ENCODE data around the gene TRPV5.
A peak's percentile ranks its signal among the peaks of the same experiment; 100 is the strongest.

Gene TRPV5

GRCh38 chr7:142874837-142875236, 58.7 kb downstream of the TRPV5 start:
- no peak for DNase-seq (ENCODE audit: low read depth)
- TF ChIP-seq POLR2A (IDR thresholded peaks at IDR 0.05; ENCODE audit: extremely low read depth, insufficient read length), result no peak
- TF ChIP-seq, protein P1, sequence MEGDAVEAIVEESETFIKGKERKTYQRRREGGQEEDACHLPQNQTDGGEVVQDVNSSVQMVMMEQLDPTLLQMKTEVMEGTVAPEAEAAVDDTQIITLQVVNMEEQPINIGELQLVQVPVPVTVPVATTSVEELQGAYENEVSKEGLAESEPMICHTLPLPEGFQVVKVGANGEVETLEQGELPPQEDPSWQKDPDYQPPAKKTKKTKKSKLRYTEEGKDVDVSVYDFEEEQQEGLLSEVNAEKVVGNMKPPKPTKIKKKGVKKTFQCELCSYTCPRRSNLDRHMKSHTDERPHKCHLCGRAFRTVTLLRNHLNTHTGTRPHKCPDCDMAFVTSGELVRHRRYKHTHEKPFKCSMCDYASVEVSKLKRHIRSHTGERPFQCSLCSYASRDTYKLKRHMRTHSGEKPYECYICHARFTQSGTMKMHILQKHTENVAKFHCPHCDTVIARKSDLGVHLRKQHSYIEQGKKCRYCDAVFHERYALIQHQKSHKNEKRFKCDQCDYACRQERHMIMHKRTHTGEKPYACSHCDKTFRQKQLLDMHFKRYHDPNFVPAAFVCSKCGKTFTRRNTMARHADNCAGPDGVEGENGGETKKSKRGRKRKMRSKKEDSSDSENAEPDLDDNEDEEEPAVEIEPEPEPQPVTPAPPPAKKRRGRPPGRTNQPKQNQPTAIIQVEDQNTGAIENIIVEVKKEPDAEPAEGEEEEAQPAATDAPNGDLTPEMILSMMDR (IDR thresholded peaks at IDR 0.05; ENCODE audit: low read depth, low read length), result no peak
- TF ChIP-seq MYC (IDR thresholded peaks at IDR 0.05; ENCODE audit: low read depth, low read length), result no peak
- TF ChIP-seq, protein P2, sequence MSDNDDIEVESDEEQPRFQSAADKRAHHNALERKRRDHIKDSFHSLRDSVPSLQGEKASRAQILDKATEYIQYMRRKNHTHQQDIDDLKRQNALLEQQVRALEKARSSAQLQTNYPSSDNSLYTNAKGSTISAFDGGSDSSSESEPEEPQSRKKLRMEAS (IDR thresholded peaks at IDR 0.05; ENCODE audit: low read depth, low read length), result no peak

DNA sequence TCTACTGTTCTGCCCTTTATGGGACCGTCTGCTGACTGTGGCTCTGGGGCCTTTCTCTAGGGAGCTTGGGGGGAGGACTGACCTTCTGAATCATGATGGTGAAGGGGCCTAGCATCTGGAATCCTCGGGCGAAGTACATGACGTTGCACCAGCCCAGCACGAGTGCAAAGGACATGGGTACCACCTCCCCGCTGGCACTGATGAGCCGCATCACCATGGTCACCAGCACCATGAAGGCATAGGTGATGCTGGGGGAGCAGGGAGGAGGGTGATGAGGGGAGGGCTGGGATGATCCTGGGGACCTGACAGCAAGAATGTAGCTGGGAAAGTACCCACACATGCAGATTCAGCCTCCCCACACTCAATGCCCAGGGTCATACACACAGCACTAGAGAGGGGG, 59.1 kb downstream of the TRPV5 start:
- TF ChIP-seq POLR2A (IDR thresholded peaks at IDR 0.05; ENCODE audit: extremely low read depth, insufficient read length) (no peak), MYC (IDR thresholded peaks at IDR 0.05; ENCODE audit: low read depth, low read length) (no peak)
- TF ChIP-seq, protein P1 (IDR thresholded peaks at IDR 0.05; ENCODE audit: low read depth, low read length), result no peak
- TF ChIP-seq, protein P2 (IDR thresholded peaks at IDR 0.05; ENCODE audit: low read depth, low read length), result no peak
- no peak for DNase-seq (ENCODE audit: low read depth)

More at GRCh38 chr7:142874837-142875236, 58.7 kb downstream of the TRPV5 start:
- H3K4me3 ChIP-seq (ENCODE audit: low read depth, low read length), result no peak overlapping the region

DNA sequence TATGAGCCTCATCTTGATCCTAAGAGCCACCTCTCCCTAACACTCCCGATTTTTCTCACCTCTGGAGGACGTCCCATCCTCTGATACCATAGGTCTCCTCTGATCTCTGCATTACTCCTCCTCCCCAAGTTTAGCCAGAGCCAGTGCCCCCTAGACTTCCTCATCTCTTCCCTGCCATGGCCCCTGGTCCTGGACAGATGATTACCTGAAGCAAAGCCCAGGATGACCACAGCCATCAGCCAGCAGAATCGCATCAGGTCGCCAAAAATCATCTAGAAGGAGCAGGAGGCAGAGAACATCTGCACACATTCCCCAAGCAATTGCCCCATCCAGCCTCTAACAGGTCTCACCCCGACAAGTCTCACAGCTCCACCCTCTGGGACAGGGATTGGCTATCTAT, 59.7 kb downstream of the TRPV5 start:
- no peak for TF ChIP-seq POLR2A (IDR thresholded peaks at IDR 0.05; ENCODE audit: extremely low read depth, insufficient read length)
- TF ChIP-seq, protein P1 (IDR thresholded peaks at IDR 0.05; ENCODE audit: low read depth, low read length), result no peak
- no peak for TF ChIP-seq MYC (IDR thresholded peaks at IDR 0.05; ENCODE audit: low read depth, low read length)
- TF ChIP-seq, protein P2 (IDR thresholded peaks at IDR 0.05; ENCODE audit: low read depth, low read length), result no peak
- no peak for DNase-seq (ENCODE audit: low read depth)
- no peak overlapping the region for H3K4me3 ChIP-seq (ENCODE audit: low read depth, low read length)

More for the DNA sequence above, 59.1 kb downstream of the TRPV5 start:
- no peak overlapping the region for H3K4me3 ChIP-seq (ENCODE audit: low read depth, low read length)

DNA sequence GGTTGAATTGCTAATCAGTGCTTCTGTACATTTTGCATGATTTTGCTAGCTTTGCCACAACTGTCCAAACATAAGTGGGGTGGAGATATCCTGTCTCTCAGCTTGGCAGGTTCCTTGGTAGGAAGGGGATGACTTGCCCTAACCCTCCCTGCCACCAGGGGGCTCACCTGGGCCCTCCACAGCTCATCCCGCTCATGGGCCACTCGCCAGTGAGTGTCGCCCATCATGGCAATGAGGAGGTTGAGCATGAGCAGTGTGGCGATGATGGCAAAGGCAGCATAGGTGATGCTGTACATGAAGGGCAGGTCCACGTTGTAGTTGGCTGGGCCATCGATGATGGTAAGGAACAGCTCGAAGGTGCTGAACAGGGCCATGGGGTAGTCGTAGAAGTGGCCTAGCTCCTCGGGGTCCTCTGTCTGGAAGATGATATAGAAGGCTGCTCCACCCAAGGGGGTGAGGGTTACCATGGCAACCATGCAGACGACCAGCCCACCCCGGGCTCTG, 60.2 kb downstream of the TRPV5 start:
- H3K4me3 ChIP-seq (ENCODE audit: low read depth, low read length), result no peak overlapping the region
- TF ChIP-seq POLR2A (IDR thresholded peaks at IDR 0.05; ENCODE audit: extremely low read depth, insufficient read length), result no peak
- TF ChIP-seq MYC (IDR thresholded peaks at IDR 0.05; ENCODE audit: low read depth, low read length), result no peak
- TF ChIP-seq, protein P1 (IDR thresholded peaks at IDR 0.05; ENCODE audit: low read depth, low read length), result peak; percentile 91
- TF ChIP-seq, protein P2 (IDR thresholded peaks at IDR 0.05; ENCODE audit: low read depth, low read length), result no peak
- DNase-seq (ENCODE audit: low read depth), result peak; percentile 57

DNA sequence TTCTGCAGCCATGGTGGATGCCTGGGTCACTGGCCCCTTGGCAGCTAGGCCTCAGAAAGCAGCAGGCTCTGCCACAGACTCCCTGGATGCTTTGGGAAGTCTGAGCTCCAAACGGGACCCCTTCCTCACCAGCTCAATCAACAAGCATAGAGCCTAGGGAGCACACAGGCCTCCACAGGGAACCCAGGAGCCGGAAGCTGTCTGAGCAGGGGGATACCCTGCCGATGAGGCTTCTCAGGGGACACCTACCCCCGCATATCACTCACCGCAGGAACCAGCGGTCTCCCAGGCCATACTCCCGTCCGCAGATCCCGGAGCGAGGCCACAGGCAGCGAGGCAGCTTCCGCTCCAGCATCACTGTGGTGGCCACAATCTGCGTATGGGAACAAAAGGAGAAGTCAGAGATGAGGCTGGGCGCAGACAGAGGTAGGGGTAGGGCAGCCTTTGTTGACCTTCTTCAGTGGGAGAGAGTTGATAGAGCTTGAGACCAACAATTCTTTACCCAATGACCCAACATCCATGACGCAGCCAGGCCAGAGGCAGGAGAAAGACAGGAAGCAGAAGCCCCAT, 61.4 kb downstream of the TRPV5 start:
- DNase-seq (ENCODE audit: low read depth), result peak; percentile 48
- TF ChIP-seq, protein P2 (IDR thresholded peaks at IDR 0.05; ENCODE audit: low read depth, low read length), result no peak
- TF ChIP-seq, protein P1 (IDR thresholded peaks at IDR 0.05; ENCODE audit: low read depth, low read length), result no peak
- TF ChIP-seq POLR2A (IDR thresholded peaks at IDR 0.05; ENCODE audit: extremely low read depth, insufficient read length), result no peak
- no peak for TF ChIP-seq MYC (IDR thresholded peaks at IDR 0.05; ENCODE audit: low read depth, low read length)
- no peak overlapping the region for H3K4me3 ChIP-seq (ENCODE audit: low read depth, low read length)

Data from NB4 (cell line).